CD14-positive monocyte (primary cell): ENCODE data around the gene PRM1. TPM values are rescaled to one million over a fixed set of nuclear protein-coding genes. Genes with fewer than 3 reads are reported as not detected.

ENCODE experiments used
- DNase-seq, 3 donors: peaks; one replicate each; pipeline ENCODE4 v3.0.0-alpha.2; 2011 to 2022
- H2AFZ ChIP-seq: 2 replicates; pipeline ENCODE4 v1.6.0; 2012; ENCODE audit warnings: mild to moderate bottlenecking, low read depth, low read length, inconsistent platforms; ENCODE audit not compliant: insufficient read depth, poor library complexity, severe bottlenecking
- H3K27ac ChIP-seq, 2 donors: 1 replicate in 1 of 2; 2 replicates in 1 of 2; pipeline ENCODE4 v1.5.1; 2012 to 2013; ENCODE audit warnings: low read length in 2 of 2, control low read depth in 1 of 2, inconsistent platforms in 1 of 2, low read depth in 1 of 2, mild to moderate bottlenecking in 1 of 2
- H3K27me3 ChIP-seq, 2 donors: one replicate each; pipeline versions ENCODE4 v1.6.0 to v1.6.1; 2011 to 2013; ENCODE audit warnings: low read length in 2 of 2; ENCODE audit not compliant: control insufficient read depth in 2 of 2, insufficient read depth in 2 of 2
- H3K36me3 ChIP-seq, 2 donors: replicated peaks in 1 of 2; 1 replicate in 1 of 2; 2 replicates in 1 of 2; pipeline versions ENCODE4 v1.5.1 to v1.6.1; 2012 to 2013; ENCODE audit warnings: low read length in 2 of 2, control low read depth in 1 of 2, inconsistent platforms in 1 of 2, mild to moderate bottlenecking in 1 of 2; ENCODE audit not compliant: insufficient read depth in 2 of 2, control insufficient read depth in 1 of 2
- H3K4me1 ChIP-seq, 2 donors: 1 replicate in 1 of 2; 2 replicates in 1 of 2; pipeline versions ENCODE4 v1.5.1 to v1.6.1; 2012 to 2013; ENCODE audit warnings: low read length in 2 of 2, control low read depth in 1 of 2, inconsistent platforms in 1 of 2, mild to moderate bottlenecking in 1 of 2, moderate library complexity in 1 of 2; ENCODE audit not compliant: insufficient read depth in 2 of 2, control insufficient read depth in 1 of 2
- H3K4me2 ChIP-seq: replicated peaks from 2 replicates; pipeline ENCODE3; 2012; ENCODE audit warnings: low read length, moderate library complexity, mild to moderate bottlenecking; ENCODE audit not compliant: poor library complexity, severe bottlenecking; ENCODE audit errors: extremely low read depth
- H3K4me3 ChIP-seq, 3 experiments: fragments of 200-600 bp in 1 of 3; sonication (generic) in 1 of 3; replicated peaks in 1 of 3; 1 replicate in 2 of 3; 2 replicates in 1 of 3; pipeline ENCODE4 v1.5.1; 2011 to 2013; ENCODE audit warnings: low read length in 3 of 3, mild to moderate bottlenecking in 3 of 3, control low read depth in 2 of 3, low read depth in 2 of 3, inconsistent platforms in 1 of 3, moderate library complexity in 1 of 3
- H3K79me2 ChIP-seq: 2 replicates; pipeline ENCODE4 v1.6.0; 2012; ENCODE audit warnings: mild to moderate bottlenecking, control low read depth, inconsistent platforms, low read length, moderate library complexity; ENCODE audit not compliant: insufficient read depth
- H3K9ac ChIP-seq: 2 replicates; pipeline ENCODE4 v1.6.0; 2017; ENCODE audit warnings: low read length, mild to moderate bottlenecking; ENCODE audit not compliant: insufficient read depth, poor library complexity, severe bottlenecking
- H3K9me3 ChIP-seq, 2 donors: replicated peaks in 1 of 2; 1 replicate in 1 of 2; 2 replicates in 1 of 2; pipeline versions ENCODE4 v1.5.1 to v1.6.1; 2012 to 2013; ENCODE audit warnings: low read length in 2 of 2, control low read depth in 1 of 2; ENCODE audit not compliant: control insufficient read depth in 1 of 2, insufficient read depth in 1 of 2
- H4K20me1 ChIP-seq: 2 replicates; pipeline ENCODE4 v1.6.0; 2012; ENCODE audit warnings: mild to moderate bottlenecking, low read length, control low read depth, moderate library complexity; ENCODE audit not compliant: insufficient read depth
- H3K27ac Mint-ChIP-seq, 7 donors: one replicate each; pipeline ENCODE4 v1.8.0; 2020; ENCODE audit warnings: mild to moderate bottlenecking in 7 of 7, mixed read lengths in 7 of 7, moderate library complexity in 6 of 7, inconsistent platforms in 2 of 7
- H3K27me3 Mint-ChIP-seq, 3 donors: one replicate each; pipeline ENCODE4 v1.8.0; 2021 to 2022; ENCODE audit warnings: low read depth in 3 of 3, mild to moderate bottlenecking in 3 of 3, mixed read lengths in 3 of 3, moderate library complexity in 3 of 3, inconsistent platforms in 1 of 3
- H3K36me3 Mint-ChIP-seq, 2 donors: one replicate each; pipeline ENCODE4 v1.8.0; 2020; ENCODE audit warnings: mixed read lengths in 2 of 2, inconsistent platforms in 1 of 2, mild to moderate bottlenecking in 1 of 2
- H3K4me1 Mint-ChIP-seq: one replicate; pipeline ENCODE4 v1.8.0; 2020; ENCODE audit warnings: mild to moderate bottlenecking, mixed read lengths
- H3K4me3 Mint-ChIP-seq, 2 donors: one replicate each; pipeline ENCODE4 v1.8.0; 2020; ENCODE audit warnings: mild to moderate bottlenecking in 2 of 2, mixed read lengths in 2 of 2, moderate library complexity in 1 of 2
- H3K9me3 Mint-ChIP-seq, 7 donors: one replicate each; pipeline ENCODE4 v1.8.0; 2020 to 2022; ENCODE audit warnings: mixed read lengths in 7 of 7, mild to moderate bottlenecking in 6 of 7, moderate library complexity in 6 of 7, inconsistent platforms in 2 of 7
- WGBS: methylation state at CpG from one replicate; pipeline ENCODE4 v1.1.5; 2013; ENCODE audit warnings: missing lambda C conversion rate; ENCODE audit not compliant: insufficient coverage; 5-methylcytosine and 5-hydroxymethylcytosine counted together
- intact Hi-C, 2 donors: fragments of 100-400 bp; cut with micrococcal nuclease; formaldehyde crosslinking; loops; one replicate each; pipeline versions ENCODE4 v1.15.0 to v1.15.1; 2023
- polyA plus RNA-seq, 3 donors: library from polyadenylated mRNA; depleted of rRNA in 1 of 3; unstranded in 2 of 3; stranded (reverse) in 1 of 3; fragments of 300-500 nt in 2 of 3; fragments of >200 nt in 1 of 3; fragmentation: Illumina TruSeq in 2 of 3; gene quantifications; 1 replicate in 2 of 3; 2 replicates in 1 of 3; pipeline ENCODE4 v1.2.3, GENCODE V29; 2012 to 2021
- TF ChIP-seq, protein P1 (sequence below): fragments of 200-600 bp; IDR thresholded peaks from one replicate; pipeline ENCODE4 v1.8.0; 2022; ENCODE audit warnings: antibody characterized with exemption, mild to moderate bottlenecking

The PRM1 gene
- polyA plus RNA-seq, 3 donors = not detected

DNA sequence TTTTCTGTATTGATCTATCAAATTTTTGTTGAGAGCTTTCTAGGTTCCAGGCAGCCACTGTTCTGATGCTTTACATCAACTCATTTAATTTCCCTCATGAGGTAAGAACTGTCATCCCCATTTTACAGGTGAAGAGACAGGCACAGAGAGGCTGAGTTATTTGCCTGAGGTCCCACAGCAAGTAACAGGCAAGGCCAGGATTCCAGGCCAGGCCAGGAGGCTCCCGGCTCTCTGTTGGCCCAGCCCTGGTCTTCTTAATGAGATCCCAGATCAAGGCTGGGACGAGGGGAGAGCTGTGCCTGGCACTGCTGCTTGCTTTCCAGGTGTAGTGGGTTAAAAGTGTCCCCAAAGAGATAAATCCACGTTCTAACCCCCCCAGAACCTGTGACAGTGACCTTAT is 41.7 kb upstream of the PRM1 start:
- H3K9me3 Mint-ChIP-seq = peaks cover 0 to 7% (median 3%) of the 10 kb centered on the region in 7 donors
- TF ChIP-seq, protein P1, sequence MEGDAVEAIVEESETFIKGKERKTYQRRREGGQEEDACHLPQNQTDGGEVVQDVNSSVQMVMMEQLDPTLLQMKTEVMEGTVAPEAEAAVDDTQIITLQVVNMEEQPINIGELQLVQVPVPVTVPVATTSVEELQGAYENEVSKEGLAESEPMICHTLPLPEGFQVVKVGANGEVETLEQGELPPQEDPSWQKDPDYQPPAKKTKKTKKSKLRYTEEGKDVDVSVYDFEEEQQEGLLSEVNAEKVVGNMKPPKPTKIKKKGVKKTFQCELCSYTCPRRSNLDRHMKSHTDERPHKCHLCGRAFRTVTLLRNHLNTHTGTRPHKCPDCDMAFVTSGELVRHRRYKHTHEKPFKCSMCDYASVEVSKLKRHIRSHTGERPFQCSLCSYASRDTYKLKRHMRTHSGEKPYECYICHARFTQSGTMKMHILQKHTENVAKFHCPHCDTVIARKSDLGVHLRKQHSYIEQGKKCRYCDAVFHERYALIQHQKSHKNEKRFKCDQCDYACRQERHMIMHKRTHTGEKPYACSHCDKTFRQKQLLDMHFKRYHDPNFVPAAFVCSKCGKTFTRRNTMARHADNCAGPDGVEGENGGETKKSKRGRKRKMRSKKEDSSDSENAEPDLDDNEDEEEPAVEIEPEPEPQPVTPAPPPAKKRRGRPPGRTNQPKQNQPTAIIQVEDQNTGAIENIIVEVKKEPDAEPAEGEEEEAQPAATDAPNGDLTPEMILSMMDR = no peak
- Histone ChIP-seq H3K4me1 (peaks cover 20 to 28% of the 10 kb centered on the region in 2 donors), H3K27me3 (no peaks in the 10 kb centered on the region), H3K4me3 (no peak overlapping the region), H3K36me3 (no peaks in the 10 kb centered on the region), H2AFZ (no peak overlapping the region), H3K27ac (no peak overlapping the region), H4K20me1 (no peaks in the 10 kb centered on the region), H3K4me2 (no peak overlapping the region), H3K9ac (no peak overlapping the region), H3K79me2 (no peaks in the 10 kb centered on the region), H3K9me3 (no peaks in the 10 kb centered on the region)
- intact Hi-C loops = no loop called here
- peaks cover under 1 to 11% of the 10 kb centered on the region in 2 donors for H3K36me3 Mint-ChIP-seq
- H3K4me1 Mint-ChIP-seq = peaks cover 28% of the 10 kb centered on the region
- H3K27ac Mint-ChIP-seq = no peak overlapping the region
- H3K4me3 Mint-ChIP-seq = no peak overlapping the region
- WGBS = no CpG with 5 or more reads among the region's 3 CpGs
- peaks cover 8 to 42% (median 17%) of the 10 kb centered on the region in 3 donors for H3K27me3 Mint-ChIP-seq
- DNase-seq = no peak

DNA sequence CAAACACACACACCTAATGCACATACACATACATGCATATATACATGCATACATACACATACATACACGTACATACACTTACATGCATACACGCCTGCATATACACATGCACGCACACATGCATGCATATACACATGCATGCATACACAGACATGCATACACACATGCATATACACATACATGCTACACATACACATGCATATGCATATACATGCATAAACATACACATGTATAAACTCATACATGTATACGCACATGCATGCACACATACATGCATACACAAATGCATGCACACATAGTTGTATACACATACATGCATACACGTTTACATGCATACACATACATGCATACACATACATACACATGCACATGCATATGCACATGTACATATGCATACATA is 40.5 kb upstream of the PRM1 start:
- Mint-ChIP-seq H3K4me1 (peaks cover 17% of the 10 kb centered on the region), H3K27me3 (peaks cover 11 to 37% (median 12%) of the 10 kb centered on the region in 3 donors), H3K27ac (no peak overlapping the region), H3K36me3 (peaks cover 0 to 6% of the 10 kb centered on the region in 2 donors), H3K9me3 (peaks cover 0 to 5% (median 1%) of the 10 kb centered on the region in 7 donors), H3K4me3 (no peak overlapping the region)
- Histone ChIP-seq H3K27ac (no peak overlapping the region), H3K4me3 (no peak overlapping the region), H3K36me3 (no peaks in the 10 kb centered on the region), H3K9ac (no peak overlapping the region), H3K4me2 (no peak overlapping the region), H3K9me3 (no peaks in the 10 kb centered on the region), H3K27me3 (no peaks in the 10 kb centered on the region), H4K20me1 (no peaks in the 10 kb centered on the region), H3K79me2 (no peaks in the 10 kb centered on the region), H2AFZ (no peak overlapping the region), H3K4me1 (peaks cover 16 to 17% of the 10 kb centered on the region in 2 donors)
- DNase-seq = no peak
- intact Hi-C loops = no loop called here
- TF ChIP-seq, protein P1 = no peak
- 90% methylated on average over 5 of the region's 5 CpGs for WGBS
